ENCODE measurements around the gene LCP1.

LCP1 gene

GRCh38 chr13:46126552-46127357, 55.2 kb downstream of the LCP1 start:
- DNase-seq: peak; percentile 82 to 83

GRCh38 chr13:46126056-46126455, 55.9 kb downstream of the LCP1 start:
- DNase-seq: peak in 1 of 2 experiments; percentile 17

- DNase-seq: peak; percentile 24 to 26
Observed at GRCh38 chr13:46124967-46125933, 56.7 kb downstream of the LCP1 start.

GRCh38 chr13:46124531-46124966, 57.4 kb downstream of the LCP1 start:
- no peak for DNase-seq

GRCh38 chr13:46122304-46122703, 59.7 kb downstream of the LCP1 start:
- DNase-seq: no peak

GRCh38 chr13:46121597-46122163, 60.3 kb downstream of the LCP1 start:
- DNase-seq: no peak

- no peak for DNase-seq
Observed at GRCh38 chr13:46121033-46121432, 60.9 kb downstream of the LCP1 start.

- DNase-seq: no peak
Observed at GRCh38 chr13:46119883-46120614, 61.9 kb downstream of the LCP1 start.

- DNase-seq: no peak
Observed at GRCh38 chr13:46116653-46117502, 65.1 kb downstream of the LCP1 start.

GRCh38 chr13:46114613-46115012, 67.4 kb downstream of the LCP1 start:
- DNase-seq: no peak

GRCh38 chr13:46113596-46113995, 68.4 kb downstream of the LCP1 start:
- no peak for DNase-seq

- DNase-seq: no peak
Observed at GRCh38 chr13:46111151-46111550, 70.8 kb downstream of the LCP1 start.

- no peak for DNase-seq
Observed at GRCh38 chr13:46109451-46109850, 72.5 kb downstream of the LCP1 start.

- DNase-seq: no peak
Observed at GRCh38 chr13:46106839-46107371, 75.1 kb downstream of the LCP1 start.

GRCh38 chr13:46104868-46105267, 77.1 kb downstream of the LCP1 start, which contains the start of gene CPB2:
Gene CPB2, minus strand, starts transcription at chr13:46105033. Its CDS starts 24 bp downstream, at chr13:46105009.
- DNase-seq: no peak

- DNase-seq: no peak
Observed at GRCh38 chr13:46103037-46103436, 78.9 kb downstream of the LCP1 start.

GRCh38 chr13:46102255-46102605, 79.7 kb downstream of the LCP1 start:
- DNase-seq: no peak

GRCh38 chr13:46101484-46102254, 80.3 kb downstream of the LCP1 start:
- DNase-seq: peak; percentile 37 to 44

GRCh38 chr13:46101002-46101401, 81.0 kb downstream of the LCP1 start:
- no peak for DNase-seq

GRCh38 chr13:46100191-46100815, 81.7 kb downstream of the LCP1 start:
- DNase-seq: no peak

Measured in AML-193 (cell line).